GM12872 (cell line): ENCODE results near the gene DLGAP4.

Source experiments
- TF ChIP-seq, protein P1 (sequence below): IDR thresholded peaks from 3 replicates; pipeline ENCODE4 v1.5.1; 2011; ENCODE audit warnings: low read depth, mild to moderate bottlenecking, low read length, moderate library complexity; ENCODE audit not compliant: insufficient read depth

Gene DLGAP4

DNA sequence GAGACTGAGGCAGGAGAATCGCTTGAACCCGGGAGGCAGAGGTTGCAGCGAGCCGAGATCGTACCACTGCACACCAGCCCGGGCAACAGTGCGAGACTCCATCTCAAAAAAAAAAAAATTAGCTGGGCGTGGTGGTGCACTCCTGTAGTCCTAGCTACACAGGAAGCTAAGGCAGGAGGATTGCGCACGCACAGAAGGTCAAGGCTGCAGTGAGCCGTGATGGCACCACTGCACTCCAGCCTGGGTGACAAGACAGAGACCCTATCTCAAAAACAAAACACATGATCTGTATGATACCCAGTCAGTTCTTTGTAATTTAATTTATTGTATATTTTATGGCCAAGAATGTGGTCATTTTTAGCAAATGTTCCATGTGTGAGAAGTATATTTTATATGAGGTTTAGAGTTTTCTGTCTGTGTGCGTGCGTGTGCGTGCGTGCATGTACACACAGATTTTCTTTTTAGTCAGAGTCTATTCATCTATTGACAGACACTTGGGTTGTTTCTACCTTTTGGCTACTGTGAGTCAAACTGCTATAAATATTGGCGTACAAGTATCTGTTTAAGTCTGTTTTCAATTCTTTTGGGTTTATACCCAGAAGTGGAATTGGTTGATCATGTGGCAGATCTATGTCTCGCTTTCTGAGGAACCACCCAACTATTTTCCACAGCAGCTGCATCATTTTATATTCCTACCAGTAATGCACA is 213.0 kb downstream of the DLGAP4 start:
- TF ChIP-seq, protein P1, sequence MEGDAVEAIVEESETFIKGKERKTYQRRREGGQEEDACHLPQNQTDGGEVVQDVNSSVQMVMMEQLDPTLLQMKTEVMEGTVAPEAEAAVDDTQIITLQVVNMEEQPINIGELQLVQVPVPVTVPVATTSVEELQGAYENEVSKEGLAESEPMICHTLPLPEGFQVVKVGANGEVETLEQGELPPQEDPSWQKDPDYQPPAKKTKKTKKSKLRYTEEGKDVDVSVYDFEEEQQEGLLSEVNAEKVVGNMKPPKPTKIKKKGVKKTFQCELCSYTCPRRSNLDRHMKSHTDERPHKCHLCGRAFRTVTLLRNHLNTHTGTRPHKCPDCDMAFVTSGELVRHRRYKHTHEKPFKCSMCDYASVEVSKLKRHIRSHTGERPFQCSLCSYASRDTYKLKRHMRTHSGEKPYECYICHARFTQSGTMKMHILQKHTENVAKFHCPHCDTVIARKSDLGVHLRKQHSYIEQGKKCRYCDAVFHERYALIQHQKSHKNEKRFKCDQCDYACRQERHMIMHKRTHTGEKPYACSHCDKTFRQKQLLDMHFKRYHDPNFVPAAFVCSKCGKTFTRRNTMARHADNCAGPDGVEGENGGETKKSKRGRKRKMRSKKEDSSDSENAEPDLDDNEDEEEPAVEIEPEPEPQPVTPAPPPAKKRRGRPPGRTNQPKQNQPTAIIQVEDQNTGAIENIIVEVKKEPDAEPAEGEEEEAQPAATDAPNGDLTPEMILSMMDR: no peak

DNA sequence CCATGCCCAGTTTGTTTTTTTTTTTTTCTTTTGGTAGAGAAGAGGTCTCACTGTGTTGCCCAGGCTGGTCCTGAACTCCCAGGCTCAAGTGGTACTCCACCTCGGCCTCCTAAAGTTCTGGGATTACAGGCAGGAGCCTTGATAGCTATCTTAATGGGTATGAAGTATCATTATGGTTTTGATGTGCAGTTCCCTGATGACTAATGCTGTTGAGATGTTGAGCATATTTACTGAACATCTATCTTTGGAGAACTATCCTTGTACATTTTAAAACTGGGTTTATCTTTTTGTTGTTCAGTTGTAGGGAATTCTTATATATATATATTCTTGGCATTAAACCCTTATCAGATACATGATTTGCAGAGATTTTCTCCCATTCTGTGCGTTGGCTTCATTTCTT is 213.8 kb downstream of the DLGAP4 start:
- TF ChIP-seq, protein P1: no peak

DNA sequence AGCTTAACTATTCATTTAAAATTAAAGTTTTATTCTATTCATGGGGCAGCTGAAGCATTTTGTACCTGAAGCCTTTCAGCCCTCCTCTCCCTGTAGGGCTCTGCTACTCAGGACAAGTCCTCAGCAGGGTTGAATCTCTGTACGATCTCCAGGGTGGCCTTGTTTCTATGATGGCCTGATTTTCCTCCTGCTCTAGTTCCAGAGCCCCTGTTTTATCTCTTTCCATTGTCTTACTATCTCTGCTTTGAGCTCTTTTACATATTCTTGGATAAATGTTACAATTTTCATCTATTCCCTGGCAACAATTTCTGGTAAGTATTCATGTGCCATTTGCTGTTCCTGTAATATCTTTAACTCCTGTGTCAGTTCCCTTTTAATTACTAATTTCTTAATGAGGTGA is 215.4 kb downstream of the DLGAP4 start:
- TF ChIP-seq, protein P1: no peak

DNA sequence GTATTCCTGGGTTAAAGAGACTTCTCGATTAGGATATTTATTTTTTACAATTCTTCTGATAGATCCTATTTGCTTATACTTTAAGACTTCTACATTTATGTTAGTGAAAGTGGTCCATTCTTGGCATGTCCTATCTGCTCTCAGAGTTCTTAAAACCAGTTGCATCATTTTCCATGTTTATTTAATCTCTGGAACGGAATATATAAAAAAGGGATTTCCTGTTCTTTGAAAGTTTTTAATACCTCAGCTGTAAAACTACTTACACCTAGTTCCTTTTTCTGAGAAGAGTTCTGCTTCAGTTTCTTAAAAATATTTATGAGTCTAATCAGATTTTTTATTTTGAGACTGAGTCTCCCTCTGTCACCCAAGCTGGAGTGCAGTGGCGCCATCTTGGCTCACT is 217.2 kb downstream of the DLGAP4 start:
- TF ChIP-seq, protein P1: no peak

DNA sequence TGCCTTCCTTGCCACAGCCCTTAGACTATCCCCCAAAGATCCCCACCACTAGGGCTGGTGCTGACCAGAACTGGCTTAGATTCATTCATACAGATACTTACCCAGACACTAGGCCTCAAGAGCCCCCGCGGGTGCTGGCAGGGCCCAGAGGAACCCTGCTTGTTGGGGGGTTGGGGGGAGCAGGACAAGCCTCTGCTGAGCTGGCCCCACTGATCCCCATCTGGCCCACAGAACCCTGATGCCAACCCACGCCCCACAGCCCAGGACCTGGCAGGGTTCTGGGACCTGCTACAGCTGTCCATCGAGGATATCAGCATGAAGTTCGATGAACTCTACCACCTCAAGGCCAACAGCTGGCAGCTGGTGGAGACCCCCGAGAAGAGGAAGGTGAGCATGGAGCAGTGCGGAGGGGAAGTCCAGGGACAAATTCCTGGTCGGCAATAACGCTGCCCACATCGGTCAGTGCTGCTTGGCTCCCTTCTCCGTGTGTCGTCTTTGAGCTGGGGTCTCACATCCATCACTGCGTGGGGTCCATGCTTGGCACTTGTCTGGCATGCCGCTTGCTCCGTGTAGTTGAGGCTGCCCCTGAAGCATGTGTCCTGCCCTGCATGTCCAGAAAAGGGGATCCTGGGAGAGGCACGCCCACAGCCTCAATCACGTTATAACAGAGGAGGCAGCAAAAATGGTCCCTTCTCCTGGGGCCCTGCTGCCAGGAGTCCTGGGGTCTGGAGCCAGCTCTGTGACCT is 219.7 kb downstream of the DLGAP4 start:
- TF ChIP-seq, protein P1: no peak

DNA sequence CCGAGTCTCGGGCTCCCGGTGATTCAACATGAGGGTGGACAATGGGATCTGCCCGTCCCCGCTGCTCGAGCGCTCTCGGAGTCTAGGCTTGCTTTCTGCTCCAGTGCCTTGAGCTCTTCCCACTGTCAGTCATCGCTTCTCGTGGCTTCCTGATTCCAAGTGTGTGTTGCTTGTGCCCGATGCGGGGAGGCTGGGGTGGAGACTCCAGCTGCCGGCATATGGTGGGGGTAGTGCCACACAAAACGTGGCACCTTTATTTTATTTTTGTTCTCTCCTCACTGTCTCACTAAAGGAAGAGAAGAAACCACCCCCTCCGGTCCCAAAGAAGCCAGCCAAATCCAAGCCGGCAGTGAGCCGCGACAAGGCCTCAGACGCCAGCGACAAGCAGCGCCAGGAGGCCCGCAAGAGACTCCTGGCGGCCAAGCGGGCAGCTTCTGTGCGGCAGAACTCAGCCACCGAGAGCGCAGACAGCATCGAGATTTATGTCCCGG is 220.4 kb downstream of the DLGAP4 start:
- TF ChIP-seq, protein P1: no peak

DNA sequence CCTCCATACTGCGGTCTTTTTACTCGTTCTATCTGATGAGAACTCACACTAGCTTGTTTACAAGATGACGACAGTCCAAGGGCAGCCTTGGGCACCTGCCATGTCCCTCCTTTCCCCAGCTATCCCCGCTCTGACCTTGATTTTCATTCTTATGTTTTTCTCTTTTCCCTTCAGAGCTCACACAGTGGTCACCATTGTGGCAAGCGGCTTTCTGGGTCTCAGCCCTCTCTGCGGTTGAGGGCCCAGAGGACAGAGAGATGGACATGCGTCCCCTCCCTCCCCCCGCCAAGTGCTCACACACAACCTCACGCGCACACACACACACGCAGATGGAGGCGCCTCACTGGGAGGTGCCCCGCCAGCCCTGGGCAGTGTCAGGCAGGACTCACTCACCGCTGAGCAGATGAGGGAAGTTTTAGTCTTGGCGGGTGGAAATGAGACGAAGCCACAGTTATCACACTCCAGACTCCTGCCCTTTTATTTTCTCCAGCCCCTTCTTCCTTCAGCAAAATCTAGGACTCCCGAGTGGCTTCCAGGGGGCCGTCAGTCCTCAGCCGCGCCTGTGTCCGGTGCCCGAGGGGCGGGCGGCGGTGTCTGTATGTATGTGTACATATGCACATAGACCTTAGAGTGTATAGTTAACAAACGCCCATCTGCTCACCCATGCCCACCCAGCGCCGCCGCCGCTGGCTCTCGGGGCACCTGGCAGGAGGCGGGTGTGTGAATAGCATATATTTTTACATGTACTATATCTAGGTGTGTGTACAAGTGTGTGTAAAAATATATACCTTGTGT is 221.4 kb downstream of the DLGAP4 start:
- TF ChIP-seq, protein P1: no peak
